HG03565 (cell line): ENCODE data around the gene HDDC3.

ENCODE experiments used
- ATAC-seq: cut with Tn5 transposase; IDR thresholded peaks from one replicate; pipeline ENCODE4 v1.9.1; 2021; ENCODE audit warnings: mild to moderate bottlenecking, moderate library complexity; ENCODE audit not compliant: unreplicated experiment

Gene HDDC3

DNA sequence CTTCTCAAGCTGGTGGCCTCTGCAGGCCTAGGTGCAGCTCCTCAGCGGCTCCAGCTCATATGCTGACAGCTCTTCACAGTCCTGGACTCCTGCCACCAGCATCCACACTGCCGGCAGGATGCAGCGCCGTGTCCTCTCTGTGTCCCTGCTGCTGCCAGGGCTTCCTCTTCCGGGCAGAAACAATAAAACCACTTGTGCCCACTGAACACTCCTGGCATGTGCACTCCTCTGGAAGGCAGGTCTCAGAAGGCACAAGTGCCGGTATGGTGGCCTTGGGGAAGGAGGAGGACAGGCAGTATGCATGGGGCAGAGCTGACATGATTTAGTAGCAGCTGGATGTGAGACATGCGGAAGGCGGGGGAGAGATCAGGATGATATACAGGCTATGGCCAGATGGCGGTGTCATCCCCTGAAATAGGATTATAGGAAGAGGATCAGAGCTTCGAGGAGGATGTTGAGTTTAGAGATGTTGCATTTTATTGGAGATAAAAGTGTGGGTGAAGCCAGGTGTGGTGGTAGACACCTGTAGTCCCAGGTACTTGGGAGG, 36.7 kb downstream of the HDDC3 start:
- ATAC-seq, result no peak

DNA sequence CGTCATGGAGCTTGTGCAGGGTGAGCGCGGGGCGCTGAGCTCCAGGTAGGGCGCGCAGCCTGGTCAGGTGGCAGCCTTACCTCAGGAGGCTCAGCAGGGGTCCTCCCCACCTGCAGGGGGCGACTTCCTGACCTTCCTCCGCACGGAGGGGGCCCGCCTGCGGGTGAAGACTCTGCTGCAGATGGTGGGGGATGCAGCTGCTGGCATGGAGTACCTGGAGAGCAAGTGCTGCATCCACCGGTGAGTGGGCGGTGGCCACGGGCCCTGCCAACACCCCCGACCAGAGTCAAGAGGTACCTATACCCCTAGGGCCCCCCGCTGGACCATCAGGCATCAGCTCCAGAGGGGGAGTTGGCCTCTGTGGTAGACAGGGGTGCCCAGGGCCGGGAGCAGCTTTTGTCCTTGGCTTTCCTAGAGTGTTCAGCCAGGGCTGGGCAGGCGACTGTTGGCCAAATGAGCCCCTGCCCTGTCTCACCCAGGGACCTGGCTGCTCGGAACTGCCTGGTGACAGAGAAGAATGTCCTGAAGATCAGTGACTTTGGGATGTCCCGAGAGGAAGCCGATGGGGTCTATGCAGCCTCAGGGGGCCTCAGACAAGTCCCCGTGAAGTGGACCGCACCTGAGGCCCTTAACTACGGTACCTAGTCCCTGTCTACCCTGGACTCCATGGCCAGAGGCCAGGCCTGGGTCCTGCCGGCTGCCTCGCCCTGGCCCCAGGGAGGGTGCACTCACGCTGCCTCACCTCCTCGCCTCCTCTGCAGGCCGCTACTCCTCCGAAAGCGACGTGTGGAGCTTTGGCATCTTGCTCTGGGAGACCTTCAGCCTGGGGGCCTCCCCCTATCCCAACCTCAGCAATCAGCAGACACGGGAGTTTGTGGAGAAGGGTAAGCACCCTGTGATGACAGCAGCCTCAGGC, 38.9 kb downstream of the HDDC3 start:
- no peak for ATAC-seq

DNA sequence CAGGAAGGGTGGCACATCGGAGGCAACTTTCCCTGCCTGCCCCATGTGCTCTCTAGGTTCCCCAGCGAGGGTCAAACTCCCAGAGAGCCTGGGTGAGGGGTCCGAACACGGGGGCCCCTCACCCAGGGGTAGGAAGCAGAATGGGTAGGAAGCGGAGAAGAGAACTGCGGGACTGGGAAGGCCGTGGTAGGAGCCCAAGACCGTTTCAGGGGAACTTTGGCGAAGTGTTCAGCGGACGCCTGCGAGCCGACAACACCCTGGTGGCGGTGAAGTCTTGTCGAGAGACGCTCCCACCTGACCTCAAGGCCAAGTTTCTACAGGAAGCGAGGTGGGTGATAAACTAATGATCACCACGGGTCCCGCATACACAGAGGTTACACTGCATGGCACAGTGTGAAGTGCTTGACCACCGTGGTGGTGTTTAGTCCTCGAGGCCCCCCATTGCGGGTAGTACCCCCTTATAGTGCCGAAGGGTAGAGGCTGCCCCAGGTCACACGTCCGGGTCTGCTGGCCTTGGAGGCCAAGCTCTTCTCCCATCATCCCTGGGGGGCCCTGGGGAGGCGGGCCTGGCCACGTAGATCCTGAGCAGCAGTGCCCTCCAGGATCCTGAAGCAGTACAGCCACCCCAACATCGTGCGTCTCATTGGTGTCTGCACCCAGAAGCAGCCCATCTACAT, 39.7 kb downstream of the HDDC3 start:
- ATAC-seq, result no peak

DNA sequence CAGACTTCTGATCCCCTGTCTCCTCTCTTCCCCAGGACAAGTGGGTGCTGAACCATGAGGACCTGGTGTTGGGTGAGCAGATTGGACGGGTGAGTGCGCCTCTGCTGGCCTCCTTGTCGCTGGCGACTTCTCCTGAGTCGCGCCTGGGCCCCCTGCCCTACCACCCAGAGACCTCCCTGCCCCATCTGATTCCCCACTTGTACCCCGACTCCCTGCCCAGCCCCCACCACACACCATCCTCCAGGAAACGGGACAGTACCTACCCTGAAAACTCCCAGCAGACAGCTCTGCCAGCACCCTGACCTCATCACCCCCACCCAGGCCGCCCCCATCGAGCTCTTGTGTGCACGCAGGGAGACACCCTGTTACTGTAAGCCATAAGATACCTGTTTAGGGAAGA, 40.3 kb downstream of the HDDC3 start:
- ATAC-seq, result no peak

DNA sequence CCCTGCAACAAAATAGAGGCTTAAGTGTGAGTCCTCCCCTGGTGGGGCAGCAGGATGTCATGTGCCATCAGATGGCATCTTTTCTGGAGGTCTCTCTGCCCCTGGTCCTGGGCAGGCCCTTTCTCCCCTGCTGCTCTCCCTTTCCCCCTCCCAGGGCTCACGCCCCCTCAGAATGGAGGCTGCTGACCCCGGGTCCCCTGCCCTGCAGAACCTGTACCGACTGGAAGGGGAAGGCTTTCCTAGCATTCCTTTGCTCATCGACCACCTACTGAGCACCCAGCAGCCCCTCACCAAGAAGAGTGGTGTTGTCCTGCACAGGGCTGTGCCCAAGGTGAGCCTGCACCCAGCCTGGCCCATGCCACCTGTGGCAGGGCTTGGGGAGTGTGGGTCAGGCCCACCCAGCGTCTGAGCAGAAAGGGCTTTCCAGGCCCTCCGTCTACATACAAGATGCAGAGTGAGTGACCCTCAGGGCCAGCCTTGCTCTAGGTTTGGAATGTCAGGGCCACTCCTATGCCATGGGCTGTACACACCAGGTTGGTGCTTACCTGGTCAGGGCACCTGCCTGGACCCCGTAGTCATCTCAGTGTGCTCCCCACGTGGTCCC, 40.9 kb downstream of the HDDC3 start:
- ATAC-seq, result no peak

GRCh38 chr15:90890839-90891238, 41.5 kb downstream of the HDDC3 start:
- ATAC-seq, result no peak

DNA sequence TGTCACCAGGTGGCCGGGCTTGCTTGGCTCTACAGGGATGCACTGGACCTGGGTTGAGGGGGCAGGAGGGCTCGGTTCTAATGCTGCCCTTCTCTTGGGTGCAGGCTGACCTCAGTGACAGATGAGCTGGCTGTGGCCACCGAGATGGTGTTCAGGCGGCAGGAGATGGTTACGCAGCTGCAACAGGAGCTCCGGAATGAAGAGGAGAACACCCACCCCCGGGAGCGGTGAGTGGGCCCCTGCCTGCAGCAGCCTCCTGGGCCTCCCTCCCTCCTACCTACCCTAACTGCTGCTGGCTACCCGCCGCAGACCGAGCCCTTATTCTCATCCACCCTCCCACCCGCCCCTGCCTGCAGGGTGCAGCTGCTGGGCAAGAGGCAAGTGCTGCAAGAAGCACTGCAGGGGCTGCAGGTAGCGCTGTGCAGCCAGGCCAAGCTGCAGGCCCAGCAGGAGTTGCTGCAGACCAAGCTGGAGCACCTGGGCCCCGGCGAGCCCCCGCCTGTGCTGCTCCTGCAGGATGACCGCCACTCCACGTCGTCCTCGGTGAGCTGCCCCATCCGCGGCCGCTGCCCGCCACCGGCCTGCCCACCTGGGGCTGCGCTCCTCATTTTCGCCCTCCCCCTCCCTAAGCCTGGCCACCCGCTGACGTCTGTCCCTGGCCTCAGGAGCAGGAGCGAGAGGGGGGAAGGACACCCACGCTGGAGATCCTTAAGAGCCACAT, 42.5 kb downstream of the HDDC3 start:
- no peak for ATAC-seq

DNA sequence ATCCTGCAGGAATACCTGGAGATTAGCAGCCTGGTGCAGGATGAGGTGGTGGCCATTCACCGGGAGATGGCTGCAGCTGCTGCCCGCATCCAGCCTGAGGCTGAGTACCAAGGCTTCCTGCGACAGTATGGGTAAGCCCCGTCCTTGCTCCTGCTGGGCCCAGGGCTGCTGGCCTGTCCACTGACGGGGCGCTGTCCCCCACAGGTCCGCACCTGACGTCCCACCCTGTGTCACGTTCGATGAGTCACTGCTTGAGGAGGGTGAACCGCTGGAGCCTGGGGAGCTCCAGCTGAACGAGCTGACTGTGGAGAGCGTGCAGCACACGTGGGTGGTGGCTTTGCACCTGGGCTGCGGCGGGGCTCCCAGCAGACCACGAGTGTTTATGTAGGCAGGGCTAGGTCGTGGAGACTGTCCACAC, 43.0 kb downstream of the HDDC3 start:
- no peak for ATAC-seq

DNA sequence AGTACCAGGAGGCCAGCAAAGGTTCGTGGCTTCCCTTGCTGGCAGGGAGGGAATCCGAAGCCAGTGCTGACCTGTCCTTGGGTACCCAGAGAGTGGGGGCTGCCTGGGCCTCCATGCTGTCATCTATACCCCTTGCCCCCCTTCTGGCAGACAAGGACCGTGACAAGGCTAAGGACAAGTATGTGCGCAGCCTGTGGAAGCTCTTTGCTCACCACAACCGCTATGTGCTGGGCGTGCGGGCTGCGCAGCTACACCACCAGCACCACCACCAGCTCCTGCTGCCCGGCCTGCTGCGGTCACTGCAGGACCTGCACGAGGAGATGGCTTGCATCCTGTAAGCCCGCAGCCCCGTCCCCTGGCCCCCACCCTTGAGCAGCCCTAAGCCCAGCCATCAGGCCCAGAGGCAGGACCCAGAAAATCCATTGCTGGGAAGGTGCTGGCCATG, 45.3 kb downstream of the HDDC3 start:
- ATAC-seq, result no peak

- ATAC-seq, result no peak
Measured at GRCh38 chr15:90886291-90886614, 46.1 kb downstream of the HDDC3 start.

- ATAC-seq, result no peak
Measured at GRCh38 chr15:90885432-90886290, 46.7 kb downstream of the HDDC3 start.

GRCh38 chr15:90884719-90885431, 47.5 kb downstream of the HDDC3 start:
- no peak for ATAC-seq

DNA sequence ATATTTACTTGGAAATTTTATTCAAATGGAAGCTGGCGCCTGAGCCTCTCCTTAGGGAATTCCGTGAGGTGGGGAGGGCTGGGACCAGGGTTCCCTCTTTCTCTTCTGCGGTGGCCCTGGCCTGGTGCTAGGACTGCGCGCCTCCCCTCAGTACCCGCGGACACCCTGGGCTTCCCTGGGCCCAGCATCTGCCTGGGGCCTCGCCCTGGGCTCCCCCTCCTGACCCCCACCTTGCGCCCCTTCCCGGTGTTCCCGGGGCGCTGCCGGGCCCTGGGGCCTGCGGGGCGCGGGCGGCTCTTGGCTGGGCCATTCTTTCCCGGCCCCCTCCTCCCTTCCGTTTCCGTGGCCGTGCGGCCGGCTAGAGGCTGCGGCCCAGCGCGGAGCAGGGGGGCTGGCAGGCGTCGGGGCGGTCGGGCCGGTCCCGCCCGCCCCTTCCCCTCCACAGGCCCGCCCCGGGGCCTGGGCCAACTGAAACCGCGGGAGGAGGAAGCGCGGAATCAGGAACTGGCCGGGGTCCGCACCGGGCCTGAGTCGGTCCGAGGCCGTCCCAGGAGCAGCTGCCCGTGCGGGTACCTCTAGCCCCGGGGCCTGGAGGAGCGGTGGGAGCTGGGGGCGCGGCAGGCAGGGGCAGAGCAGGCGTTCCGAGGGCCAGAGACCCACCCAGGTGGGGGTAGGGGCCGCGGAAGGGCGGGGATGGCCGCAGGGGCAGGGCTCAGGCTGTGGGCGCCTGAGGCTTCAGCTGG, 48.2 kb downstream of the HDDC3 start, which contains the start of gene FES:
Gene FES, plus strand, starts transcription at position 529 of the 743 bp plus-strand sequence. CDS start 542 bp downstream, outside the sequence.
- no peak for ATAC-seq

- no peak for ATAC-seq
Measured at GRCh38 chr15:90883526-90883975, 48.8 kb downstream of the HDDC3 start.

DNA sequence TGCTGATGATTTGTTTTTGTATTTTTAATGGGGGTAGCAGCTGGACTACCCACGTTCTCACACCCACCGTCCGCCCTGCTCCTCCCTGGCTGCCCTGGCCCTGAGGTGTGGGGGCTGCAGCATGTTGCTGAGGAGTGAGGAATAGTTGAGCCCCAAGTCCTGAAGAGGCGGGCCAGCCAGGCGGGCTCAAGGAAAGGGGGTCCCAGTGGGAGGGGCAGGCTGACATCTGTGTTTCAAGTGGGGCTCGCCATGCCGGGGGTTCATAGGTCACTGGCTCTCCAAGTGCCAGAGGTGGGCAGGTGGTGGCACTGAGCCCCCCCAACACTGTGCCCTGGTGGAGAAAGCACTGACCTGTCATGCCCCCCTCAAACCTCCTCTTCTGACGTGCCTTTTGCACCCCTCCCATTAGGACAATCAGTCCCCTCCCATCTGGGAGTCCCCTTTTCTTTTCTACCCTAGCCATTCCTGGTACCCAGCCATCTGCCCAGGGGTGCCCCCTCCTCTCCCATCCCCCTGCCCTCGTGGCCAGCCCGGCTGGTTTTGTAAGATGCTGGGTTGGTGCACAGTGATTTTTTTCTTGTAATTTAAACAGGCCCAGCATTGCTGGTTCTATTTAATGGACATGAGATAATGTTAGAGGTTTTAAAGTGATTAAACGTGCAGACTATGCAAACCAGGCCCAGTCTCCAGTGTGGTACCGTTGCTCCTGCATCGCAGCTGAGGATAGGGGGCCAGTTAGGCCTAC, 49.4 kb downstream of the HDDC3 start:
- no peak for ATAC-seq

GRCh38 chr15:90881978-90882721, 50.2 kb downstream of the HDDC3 start:
- ATAC-seq, result no peak
